Measurements from ENCODE around the gene RHBDL3. TPM values are rescaled to one million over a fixed set of nuclear protein-coding genes. Genes with fewer than 3 reads are reported as not detected.

RHBDL3 gene
- total RNA-seq, 4 donors from 2014 or later, result 0.27 to 0.64 TPM; not detected in 2

DNA sequence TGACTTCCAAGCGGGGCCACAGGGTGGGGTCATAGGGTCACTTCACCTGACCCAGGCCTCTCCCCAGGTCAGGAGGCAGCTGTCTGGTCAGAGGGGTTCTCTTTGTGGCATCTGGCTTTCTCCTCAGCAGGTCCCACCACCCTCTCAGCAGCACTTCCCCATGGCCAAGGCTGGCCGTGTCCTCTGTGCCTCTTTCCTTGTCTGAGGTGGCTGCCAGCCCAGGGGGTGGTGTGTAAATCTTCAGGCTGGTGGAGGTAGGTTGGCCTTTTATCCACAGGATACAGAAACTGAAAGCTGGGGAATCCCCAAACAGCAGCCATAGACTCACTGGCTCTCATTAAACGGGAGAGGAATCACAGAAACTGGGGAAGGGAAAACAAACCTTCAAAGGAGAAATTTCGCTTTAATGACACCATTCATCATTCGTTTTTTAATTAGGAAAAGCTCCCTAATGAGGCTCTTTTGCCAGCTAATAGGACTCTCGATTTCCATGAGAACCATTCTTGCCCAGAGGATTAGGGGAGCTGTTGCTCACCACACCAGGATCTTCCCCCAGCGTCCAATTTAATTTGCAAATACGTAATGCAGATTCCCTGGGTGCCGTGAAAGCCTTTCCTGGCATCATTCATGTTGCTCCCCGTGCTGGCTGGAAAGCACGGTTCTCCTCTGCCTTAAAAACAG, 58.3 kb downstream of the RHBDL3 start:
- peak overlapping the region in 2 of 4 donors; percentile 2 to 31 for H3K4me3 ChIP-seq
- in situ Hi-C loops (cut with MboI; ENCODE audit: low pct_ligation_motif_present in 1 of 4, low pct_unique_long_range_greater_than_20kb in 1 of 4, low sequenced_read_pairs in 3 of 4), result no loop called here

DNA sequence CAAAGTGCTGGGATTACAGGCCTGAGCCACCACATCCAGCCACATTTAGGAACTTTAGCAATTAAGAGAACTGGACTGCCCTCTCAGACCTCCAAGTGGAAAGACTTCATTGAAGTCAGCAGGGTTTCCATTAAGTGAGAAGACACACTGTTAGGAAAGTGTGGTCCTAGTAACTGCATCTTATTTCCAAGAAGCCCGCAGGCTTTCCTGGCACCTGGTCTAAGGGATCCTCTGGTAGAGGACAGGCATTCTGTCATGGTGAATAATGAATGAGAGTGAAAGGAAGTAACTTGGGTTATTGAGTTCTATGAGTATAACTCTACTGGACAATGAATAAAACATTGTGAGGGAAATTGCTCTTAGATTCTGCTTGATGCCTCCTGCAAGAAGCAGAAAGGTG, 62.3 kb downstream of the RHBDL3 start:
- H3K4me1 ChIP-seq, result peaks cover 0 to 9% (median 2%) of the 10 kb centered on the region in 4 donors
- in situ Hi-C loops (cut with MboI; ENCODE audit: low pct_ligation_motif_present in 1 of 4, low pct_unique_long_range_greater_than_20kb in 1 of 4, low sequenced_read_pairs in 3 of 4), result no loop called here
- no peak overlapping the region for H3K27ac ChIP-seq
- no peak overlapping the region for H3K4me3 ChIP-seq
- WGBS, 2 donors (ENCODE audit: low coverage in 1 of 2), result 100% methylated on average over 1 of the region's 1 CpG; no CpG with 5 or more reads in 1 of the 2 donors
- H3K36me3 ChIP-seq, result no peaks in the 10 kb centered on the region
- intact Hi-C loops (cut with DNase I; ENCODE audit: low total_unique reads), result no loop called here
- DNase-seq, result no peak
- TF ChIP-seq, protein P1, sequence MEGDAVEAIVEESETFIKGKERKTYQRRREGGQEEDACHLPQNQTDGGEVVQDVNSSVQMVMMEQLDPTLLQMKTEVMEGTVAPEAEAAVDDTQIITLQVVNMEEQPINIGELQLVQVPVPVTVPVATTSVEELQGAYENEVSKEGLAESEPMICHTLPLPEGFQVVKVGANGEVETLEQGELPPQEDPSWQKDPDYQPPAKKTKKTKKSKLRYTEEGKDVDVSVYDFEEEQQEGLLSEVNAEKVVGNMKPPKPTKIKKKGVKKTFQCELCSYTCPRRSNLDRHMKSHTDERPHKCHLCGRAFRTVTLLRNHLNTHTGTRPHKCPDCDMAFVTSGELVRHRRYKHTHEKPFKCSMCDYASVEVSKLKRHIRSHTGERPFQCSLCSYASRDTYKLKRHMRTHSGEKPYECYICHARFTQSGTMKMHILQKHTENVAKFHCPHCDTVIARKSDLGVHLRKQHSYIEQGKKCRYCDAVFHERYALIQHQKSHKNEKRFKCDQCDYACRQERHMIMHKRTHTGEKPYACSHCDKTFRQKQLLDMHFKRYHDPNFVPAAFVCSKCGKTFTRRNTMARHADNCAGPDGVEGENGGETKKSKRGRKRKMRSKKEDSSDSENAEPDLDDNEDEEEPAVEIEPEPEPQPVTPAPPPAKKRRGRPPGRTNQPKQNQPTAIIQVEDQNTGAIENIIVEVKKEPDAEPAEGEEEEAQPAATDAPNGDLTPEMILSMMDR (IDR thresholded peaks at IDR 0.05), result no peak
- no peak for TF ChIP-seq POLR2A (IDR thresholded peaks at IDR 0.05)
- TF ChIP-seq EP300 (IDR thresholded peaks at IDR 0.05; ENCODE audit: low read depth), result no peak
- no peak for TF ChIP-seq POLR2AphosphoS5 (IDR thresholded peaks at IDR 0.05)
- H3K27me3 ChIP-seq, result no peaks in the 10 kb centered on the region
- H3K9me3 ChIP-seq, result no peaks in the 10 kb centered on the region

More for the DNA sequence above, 58.3 kb downstream of the RHBDL3 start:
- WGBS, 2 donors (ENCODE audit: low coverage in 1 of 2), result 15 to 23% methylated on average over 8 to 11 of the region's 11 CpGs
- Histone ChIP-seq H3K27ac (peak overlapping the region in 3 of 4 donors; percentile 10 to 41 (median 40)), H3K9me3 (no peaks in the 10 kb centered on the region), H3K4me1 (peaks cover 0 to 9% (median 2%) of the 10 kb centered on the region in 4 donors), H3K36me3 (no peaks in the 10 kb centered on the region), H3K27me3 (no peaks in the 10 kb centered on the region)
- intact Hi-C loops (cut with DNase I; ENCODE audit: low total_unique reads), result no loop called here
- TF ChIP-seq, protein P1 (IDR thresholded peaks at IDR 0.05), result no peak
- no peak for TF ChIP-seq POLR2A (IDR thresholded peaks at IDR 0.05)
- no peak for TF ChIP-seq EP300 (IDR thresholded peaks at IDR 0.05; ENCODE audit: low read depth)
- TF ChIP-seq POLR2AphosphoS5 (IDR thresholded peaks at IDR 0.05), result no peak
- DNase-seq, result peak; percentile 31

DNA sequence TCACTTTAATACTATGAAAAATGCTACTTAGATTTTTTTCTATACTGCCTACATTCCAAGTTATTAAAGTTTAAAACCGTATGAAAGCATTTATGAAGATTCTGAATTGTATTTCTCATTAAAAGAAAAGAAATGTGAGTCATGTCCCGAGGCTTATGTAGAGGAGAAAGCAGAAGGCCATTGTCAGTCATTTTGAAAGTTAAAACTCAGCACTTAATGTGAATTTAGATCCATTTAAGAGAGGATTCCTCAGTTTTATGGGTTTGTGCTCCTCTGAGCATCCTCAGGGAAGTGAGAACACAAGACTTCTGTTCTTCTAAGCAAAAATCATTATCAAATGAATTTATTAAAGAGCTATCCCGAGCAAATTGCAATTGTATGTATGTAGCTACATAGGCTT, 64.5 kb downstream of the RHBDL3 start:
- intact Hi-C loops (cut with DNase I; ENCODE audit: low total_unique reads), result no loop called here
- Histone ChIP-seq H3K4me1 (no peaks in the 10 kb centered on the region), H3K4me3 (no peak overlapping the region), H3K9me3 (no peaks in the 10 kb centered on the region), H3K27me3 (no peaks in the 10 kb centered on the region), H3K36me3 (peaks cover 0 to 16% (median 0%) of the 10 kb centered on the region in 4 donors), H3K27ac (no peak overlapping the region)
- WGBS, 2 donors (ENCODE audit: low coverage in 1 of 2), result 66 to 78% methylated on average over 3 of the region's 3 CpGs
- no peak for DNase-seq
- TF ChIP-seq POLR2A (IDR thresholded peaks at IDR 0.05) (no peak), EP300 (IDR thresholded peaks at IDR 0.05; ENCODE audit: low read depth) (no peak), POLR2AphosphoS5 (IDR thresholded peaks at IDR 0.05) (no peak)
- TF ChIP-seq, protein P1 (IDR thresholded peaks at IDR 0.05), result no peak
- in situ Hi-C loops (cut with MboI; ENCODE audit: low pct_ligation_motif_present in 1 of 4, low pct_unique_long_range_greater_than_20kb in 1 of 4, low sequenced_read_pairs in 3 of 4), result no loop called here

DNA sequence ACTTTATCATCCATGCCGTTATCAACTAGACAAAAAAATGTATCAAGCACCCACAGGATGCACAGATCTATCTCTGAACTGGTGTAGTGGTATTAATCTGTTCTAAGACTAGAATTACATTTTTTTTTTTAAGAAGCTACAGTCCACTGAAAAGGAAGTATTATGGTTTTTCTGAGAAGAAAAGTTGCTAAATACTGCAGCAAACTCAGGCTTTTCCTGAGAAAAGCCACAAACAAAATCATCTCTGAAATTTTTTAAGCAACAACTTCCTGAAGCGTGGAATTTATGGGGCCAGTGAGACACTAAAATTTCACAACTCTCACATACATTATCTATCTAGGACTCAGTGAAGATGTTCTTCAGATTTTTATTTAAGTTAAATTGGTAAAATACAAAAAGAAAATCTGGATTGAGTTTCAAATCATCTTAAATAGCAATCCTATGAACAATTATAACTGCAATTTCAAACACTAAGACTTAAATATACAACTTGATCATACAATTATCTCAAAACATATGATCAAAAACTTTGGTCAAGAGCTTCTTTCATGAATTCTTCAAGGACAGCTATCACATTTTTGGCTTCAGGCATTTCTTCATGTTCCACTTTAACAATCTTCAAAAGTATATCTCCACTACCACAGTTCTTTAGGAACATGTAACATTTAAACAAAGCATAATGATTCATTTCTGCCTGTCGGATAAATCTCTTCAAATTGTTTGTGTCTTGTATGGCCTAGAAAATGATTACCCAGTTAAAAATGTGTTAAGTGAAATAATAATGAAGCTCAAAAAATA, 65.8 kb downstream of the RHBDL3 start:
- Histone ChIP-seq H3K9me3 (no peaks in the 10 kb centered on the region), H3K36me3 (peaks cover 0 to 16% (median 0%) of the 10 kb centered on the region in 4 donors), H3K27me3 (no peaks in the 10 kb centered on the region), H3K4me1 (no peaks in the 10 kb centered on the region), H3K4me3 (no peak overlapping the region), H3K27ac (no peak overlapping the region)
- WGBS, 2 donors (ENCODE audit: low coverage in 1 of 2), result 79 to 86% methylated on average over 3 of the region's 3 CpGs
- in situ Hi-C loops (cut with MboI; ENCODE audit: low pct_ligation_motif_present in 1 of 4, low pct_unique_long_range_greater_than_20kb in 1 of 4, low sequenced_read_pairs in 3 of 4), result no loop called here
- intact Hi-C loops (cut with DNase I; ENCODE audit: low total_unique reads), result no loop called here
- TF ChIP-seq POLR2AphosphoS5 (IDR thresholded peaks at IDR 0.05), result no peak
- TF ChIP-seq POLR2A (IDR thresholded peaks at IDR 0.05), result no peak
- TF ChIP-seq, protein P1 (IDR thresholded peaks at IDR 0.05), result no peak
- TF ChIP-seq EP300 (IDR thresholded peaks at IDR 0.05; ENCODE audit: low read depth), result no peak
- DNase-seq, result no peak
